GM12878 (cell line): Measurements from ENCODE around the gene CCL20. TPM values are rescaled to one million over a fixed set of nuclear protein-coding genes. Genes with fewer than 3 reads are reported as not detected.

Experiments
- ATAC-seq: fragments of 200-7000 bp; cut with Tn5 transposase; 3 replicates; pipeline ENCODE4 v1.9.1; 2020; ENCODE audit warnings: mild to moderate bottlenecking, moderate library complexity
- BruUV-seq: library from RNA; stranded (reverse); fragments of 400-500 nt; replicated peaks from 2 replicates; lab custom pipeline; 2021; lab: Mats Ljungman, UMichigan
- CTCF ChIA-PET: fragments of 300-600 bp; sonication (Branson Sonifier 250); formaldehyde crosslinking; extraction: SDS; loops from one replicate; lab custom pipeline; 2021; ENCODE audit warnings: inconsistent platforms; lab: Yijun Ruan, JAX
- POLR2A ChIA-PET: fragments of 350-600 bp; formaldehyde crosslinking; extraction: SDS; loops from one replicate; lab custom pipeline; 2021; ENCODE audit warnings: inconsistent platforms; lab: Charles Lee
- RAD21 ChIA-PET: fragments of 300-600 bp; sonication (Branson Sonifier 250); formaldehyde crosslinking; loops from one replicate; lab custom pipeline; 2023; ENCODE audit warnings: antibody characterized with exemption; ENCODE audit not compliant: unreplicated experiment; lab: Charles Lee
- SMC1A ChIA-PET: fragments of 300-600 bp; sonication (Branson Sonifier 250); formaldehyde crosslinking; loops from one replicate; lab custom pipeline; 2023; ENCODE audit not compliant: unreplicated experiment, uncharacterized antibody; lab: Charles Lee
- DNase-seq: peaks from one replicate; pipeline ENCODE4 v3.0.0-alpha.2; 2011; ENCODE audit warnings: low read depth, low spot score
- FAIRE-seq: peaks from 3 replicates; lab custom pipeline; 2011; peaks lifted over from hg19 to GRCh38; lab: Jason Lieb, UNC
- H2AFZ ChIP-seq: 2 replicates; pipeline ENCODE4 v1.6.0; 2011; ENCODE audit warnings: low read depth, low read length, control low read depth; ENCODE audit not compliant: control insufficient read depth
- H3K27ac ChIP-seq: 2 replicates; pipeline ENCODE4 v1.5.1; 2011; ENCODE audit warnings: control low read depth; ENCODE audit not compliant: control insufficient read depth, insufficient read depth
- H3K27me3 ChIP-seq, 2 experiments: replicated peaks in 1 of 2; 2 replicates each; pipeline versions ENCODE4 v1.6.0 to v1.6.1; 2011; ENCODE audit warnings: low read length in 1 of 2; ENCODE audit not compliant: control insufficient read depth in 2 of 2, insufficient read depth in 2 of 2
- H3K36me3 ChIP-seq, 2 experiments: 2 replicates each; pipeline ENCODE4 v1.5.1; 2011; ENCODE audit warnings: low read length in 1 of 2; ENCODE audit not compliant: control insufficient read depth in 2 of 2, insufficient read depth in 2 of 2
- H3K4me1 ChIP-seq: 2 replicates; pipeline ENCODE4 v1.6.1; 2011; ENCODE audit warnings: mild to moderate bottlenecking, low read length, moderate library complexity, mixed read lengths; ENCODE audit not compliant: control insufficient read depth, insufficient read depth
- H3K4me2 ChIP-seq: 2 replicates; pipeline ENCODE4 v1.6.0; 2011; ENCODE audit warnings: control low read depth; ENCODE audit not compliant: control insufficient read depth, insufficient read depth
- H3K4me3 ChIP-seq: fragments of 200-600 bp; sonication (generic); 2 replicates; pipeline ENCODE4 v1.5.1; 2016
- H3K79me2 ChIP-seq: 2 replicates; pipeline ENCODE4 v1.6.0; 2011; ENCODE audit warnings: low read length; ENCODE audit not compliant: control insufficient read depth, insufficient read depth
- H3K9ac ChIP-seq: 2 replicates; pipeline ENCODE4 v1.8.0; 2011; ENCODE audit warnings: low read length, control low read depth, mixed read lengths; ENCODE audit not compliant: control insufficient read depth, insufficient read depth
- H3K9me3 ChIP-seq: replicated peaks from 3 replicates; pipeline ENCODE4 v1.5.1; 2011; ENCODE audit warnings: mild to moderate bottlenecking, low read length; ENCODE audit not compliant: control insufficient read depth, insufficient read depth
- H4K20me1 ChIP-seq: 2 replicates; pipeline ENCODE4 v1.6.0; 2011; ENCODE audit not compliant: control insufficient read depth, insufficient read depth
- BCL11A ChIP-seq: IDR thresholded peaks from 2 replicates; pipeline ENCODE4 v1.6.1; 2011; ENCODE audit warnings: low read depth, low read length
- BHLHE40 ChIP-seq, 2 experiments: fragments of 450-650 bp in 1 of 2; IDR thresholded peaks; 2 replicates each; pipeline ENCODE4 v1.6.1; 2011 to 2017; ENCODE audit warnings: low read depth in 2 of 2, borderline replicate concordance in 1 of 2, improper control_type of control experiment in 1 of 2, low read length in 1 of 2, mild to moderate bottlenecking in 1 of 2
- POLR2AphosphoS5 ChIP-seq: IDR thresholded peaks from 2 replicates; pipeline ENCODE4 v1.6.1; 2011; ENCODE audit warnings: mild to moderate bottlenecking, low read length, inconsistent platforms
- RFX5 ChIP-seq: IDR thresholded peaks from 2 replicates; pipeline ENCODE4 v1.6.1; 2011; ENCODE audit warnings: low read depth, low read length, improper control_type of control experiment
- SMAD1 ChIP-seq: fragments of 450-650 bp; IDR thresholded peaks from 2 replicates; pipeline ENCODE4 v1.6.1; 2018; ENCODE audit warnings: mild to moderate bottlenecking, low read depth; ENCODE audit not compliant: partially characterized antibody
- SMC3 ChIP-seq: IDR thresholded peaks from 2 replicates; pipeline ENCODE4 v1.6.1; 2011; ENCODE audit warnings: low read length, improper control_type of control experiment, borderline replicate concordance
- ZNF592 ChIP-seq: fragments of 450-650 bp; IDR thresholded peaks from 2 replicates; pipeline ENCODE4 v1.6.1; 2017; ENCODE audit warnings: mild to moderate bottlenecking, moderate library complexity
- WGBS: methylation state at CpG from one replicate; pipeline ENCODE4 v1.1.6; 2016; ENCODE audit warnings: low lambda C conversion rate; ENCODE audit not compliant: insufficient replicate concordance, insufficient coverage; ENCODE audit errors: missing lambda C conversion rate; 5-methylcytosine and 5-hydroxymethylcytosine counted together
- in situ Hi-C: fragments of 300-500 bp; cut with MboI; formaldehyde crosslinking; loops from 9 replicates; pipeline ENCODE4 v1.14.3; 2018; ENCODE audit warnings: mixed read lengths
- intact Hi-C: fragments of 100-400 bp; cut with micrococcal nuclease; formaldehyde crosslinking; loops from one replicate; pipeline ENCODE4 v1.14.2; 2022; ENCODE audit not compliant: unreplicated experiment
- polyA plus RNA-seq, 11 experiments: library from polyadenylated mRNA; depleted of rRNA in 4 of 11; unstranded in 6 of 11; stranded (reverse) in 5 of 11; fragments of >200 nt; fragmentation: Nextera tagmentation in 4 of 11; fragmentation: Illumina TruSeq in 1 of 11; extraction: Ambion mirVana in 4 of 11; extraction: Trizol in 1 of 11; gene quantifications; 1 replicate in 1 of 11; 2 replicates in 10 of 11; pipeline versions ENCODE4 v1.2.1 to v1.2.3, GENCODE V29; 2011 to 2016; ENCODE audit warnings: inconsistent platforms in 2 of 11, missing spikeins in 2 of 11, low read depth in 1 of 11
- total RNA-seq, 4 experiments: library from RNA; depleted of rRNA in 3 of 4; stranded (reverse); fragments of >200 nt in 3 of 4; fragmentation: Illumina TruSeq in 1 of 4; extraction: Trizol in 1 of 4; gene quantifications; 2 replicates each; pipeline versions ENCODE4 v1.2.1 to v1.2.3, GENCODE V29; 2013 to 2021

The CCL20 gene
- total and polyA plus RNA-seq, 10 of the 15 experiments (the other 5 are each of a cell fraction or from before 2014, with no cell fraction given), result 5.5 to 35.7 (median 15.6) TPM

DNA sequence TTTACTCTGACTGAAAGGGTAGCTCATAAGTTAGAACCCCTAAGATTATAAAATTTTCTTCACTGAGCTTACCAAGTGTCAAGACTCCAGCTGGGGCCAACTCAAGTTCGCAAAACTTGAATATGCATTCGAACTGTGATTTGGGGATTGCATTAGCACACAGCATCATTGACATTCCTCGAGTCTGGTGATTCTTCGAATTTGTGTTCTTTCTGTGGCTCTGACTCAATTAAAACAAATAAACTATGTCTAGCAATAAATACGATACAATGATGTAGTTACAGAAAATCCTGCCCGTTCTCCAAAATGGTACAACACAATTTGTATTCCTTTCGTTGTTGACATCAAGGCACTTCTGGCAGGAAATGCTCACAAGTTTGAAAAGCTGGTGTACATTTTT, 11.1 kb downstream of the CCL20 start:
- 56% methylated on average over 7 of the region's 7 CpGs for WGBS
- intact Hi-C loops, result no loop called here

More for the DNA sequence above, 11.1 kb downstream of the CCL20 start:
- Histone ChIP-seq H2AFZ (no peak overlapping the region), H3K4me2 (no peak overlapping the region), H3K36me3 (no peaks in the 10 kb centered on the region), H4K20me1 (no peaks in the 10 kb centered on the region), H3K27me3 (no peaks in the 10 kb centered on the region), H3K9ac (no peak overlapping the region), H3K9me3 (no peaks in the 10 kb centered on the region), H3K4me3 (no peak overlapping the region), H3K4me1 (no peaks in the 10 kb centered on the region), H3K27ac (no peak overlapping the region), H3K79me2 (no peaks in the 10 kb centered on the region)
- ChIA-PET RAD21 (interaction anchor here (0.9 kb wide), 1 partner anchor 11 kb away, joined by 3 read pairs; no protein-coding TSS in a partner anchor), POLR2A (interaction anchor here (1.3 kb wide), 1 partner anchor 31 kb away, joined by 3 read pairs; no protein-coding TSS in a partner anchor), SMC1A (no interaction called here), CTCF (no interaction called here)
- FAIRE-seq, result no peak
- BruUV-seq, result no TSS peak
- no peak for ATAC-seq
- DNase-seq, result no peak
- TF ChIP-seq POLR2AphosphoS5 (no peak), BCL11A (no peak), BHLHE40 (IDR thresholded peaks at IDR 0.05; ENCODE audit: borderline replicate concordance in 1 of 2, low read depth in 2 of 2, low read length in 1 of 2) (no peak), ZNF592 (no peak), SMC3 (no peak), SMAD1 (no peak), RFX5 (no peak)
- in situ Hi-C loops, result no loop called here
